GM23338 (cell line): ENCODE results near the gene NPLOC4. TPM values are rescaled to one million over a fixed set of nuclear protein-coding genes. Genes with fewer than 3 reads are reported as not detected.
A peak's percentile ranks its signal among the peaks of the same experiment; 100 is the strongest.

Experiments used
- ATAC-seq: fragments of 200-7000 bp; cut with Tn5 transposase; 3 replicates; pipeline ENCODE4 v1.9.1; 2020
- DNase-seq: peaks from one replicate; pipeline ENCODE4 v3.0.0-alpha.2; 2015; ENCODE audit warnings: low spot score
- H2AFZ ChIP-seq: fragments of 200-600 bp; sonication (generic); 2 replicates; pipeline ENCODE4 v1.8.0; 2016; ENCODE audit warnings: antibody characterized with exemption, mild to moderate bottlenecking, moderate library complexity
- H3F3A ChIP-seq: fragments of 200-600 bp; sonication (generic); replicated peaks from 2 replicates; pipeline ENCODE4 v1.8.0; 2017; ENCODE audit warnings: antibody characterized with exemption, mixed run types, low read depth
- H3K27ac ChIP-seq: fragments of 200-600 bp; sonication (generic); 2 replicates; pipeline ENCODE4 v1.6.1; 2016; ENCODE audit warnings: low read depth
- H3K27me3 ChIP-seq: fragments of 200-600 bp; sonication (generic); 2 replicates; pipeline ENCODE4 v1.8.0; 2016; ENCODE audit warnings: mild to moderate bottlenecking, mixed run types, moderate library complexity; ENCODE audit not compliant: insufficient read depth
- H3K36me3 ChIP-seq: fragments of 200-600 bp; sonication (generic); 2 replicates; pipeline ENCODE4 v1.8.0; 2016; ENCODE audit warnings: mild to moderate bottlenecking; ENCODE audit not compliant: insufficient read depth
- H3K4me1 ChIP-seq: fragments of 200-600 bp; sonication (generic); 2 replicates; pipeline ENCODE4 v1.8.0; 2016; ENCODE audit warnings: mild to moderate bottlenecking, moderate library complexity; ENCODE audit not compliant: insufficient read depth
- H3K4me2 ChIP-seq: fragments of 200-600 bp; sonication (generic); 2 replicates; pipeline ENCODE4 v1.7.1; 2017; ENCODE audit warnings: mixed run types
- H3K4me3 ChIP-seq: fragments of 200-600 bp; sonication (generic); 2 replicates; pipeline ENCODE4 v1.6.1; 2016; ENCODE audit warnings: mixed run types
- H3K79me2 ChIP-seq: fragments of 200-600 bp; sonication (generic); replicated peaks from 2 replicates; pipeline ENCODE4 v1.8.0; 2017; ENCODE audit warnings: mild to moderate bottlenecking; ENCODE audit not compliant: insufficient read depth
- H3K9me2 ChIP-seq: fragments of 200-600 bp; sonication (generic); 2 replicates; pipeline ENCODE4 v1.8.0; 2017; ENCODE audit not compliant: insufficient read depth
- H4K20me1 ChIP-seq: fragments of 200-600 bp; sonication (generic); replicated peaks from 2 replicates; pipeline ENCODE4 v1.8.0; 2017; ENCODE audit warnings: mild to moderate bottlenecking; ENCODE audit not compliant: insufficient read depth
- H3K27ac Mint-ChIP-seq: 2 replicates; pipeline ENCODE4 v1.8.0; 2020; ENCODE audit warnings: inconsistent platforms, mild to moderate bottlenecking, moderate library complexity, mixed read lengths
- H3K27me3 Mint-ChIP-seq: 3 replicates; pipeline ENCODE4 v1.8.0; 2022; ENCODE audit warnings: low read depth, mild to moderate bottlenecking, moderate library complexity, mixed read lengths, inconsistent platforms; ENCODE audit not compliant: insufficient read depth, poor library complexity
- H3K36me3 Mint-ChIP-seq: 3 replicates; pipeline ENCODE4 v1.8.0; 2021; ENCODE audit warnings: low read depth, mild to moderate bottlenecking, inconsistent platforms, moderate library complexity, mixed read lengths
- H3K4me1 Mint-ChIP-seq: 3 replicates; pipeline ENCODE4 v1.8.0; 2020; ENCODE audit warnings: mild to moderate bottlenecking, inconsistent platforms, mixed read lengths
- H3K4me3 Mint-ChIP-seq: 3 replicates; pipeline ENCODE4 v1.8.0; 2021; ENCODE audit warnings: moderate library complexity, mild to moderate bottlenecking, inconsistent platforms, mixed read lengths
- H3K9me3 Mint-ChIP-seq: 3 replicates; pipeline ENCODE4 v1.8.0; 2020; ENCODE audit warnings: moderate library complexity, mild to moderate bottlenecking, inconsistent platforms, mixed read lengths
- EZH2 ChIP-seq: fragments of 200-600 bp; sonication (generic); IDR thresholded peaks from one replicate; pipeline ENCODE4 v1.8.0; 2017; ENCODE audit warnings: antibody characterized with exemption, mild to moderate bottlenecking, low read depth; ENCODE audit not compliant: unreplicated experiment
- EZH2phosphoT487 ChIP-seq: fragments of 200-600 bp; sonication (generic); IDR thresholded peaks from one replicate; pipeline ENCODE4 v1.8.1; 2018; ENCODE audit warnings: antibody characterized with exemption; ENCODE audit not compliant: unreplicated experiment
- JUNB ChIP-seq: IDR thresholded peaks from one replicate; pipeline ENCODE4 v1.6.1; 2016; ENCODE audit warnings: antibody characterized with exemption; ENCODE audit not compliant: unreplicated experiment
- NANOG ChIP-seq: IDR thresholded peaks from 2 replicates; pipeline ENCODE4 v1.6.1; 2016; ENCODE audit warnings: antibody characterized with exemption, borderline replicate concordance
- POLR2AphosphoS5 ChIP-seq: IDR thresholded peaks from 2 replicates; pipeline ENCODE4 v1.6.1; 2016; ENCODE audit warnings: antibody characterized with exemption, low read depth
- STAT1 ChIP-seq: IDR thresholded peaks from one replicate; pipeline ENCODE4 v1.6.1; 2016; ENCODE audit warnings: antibody characterized with exemption; ENCODE audit not compliant: unreplicated experiment
- ZNF331 ChIP-seq: fragments of 250-450 bp; sonication (Bioruptor Pico); IDR thresholded peaks from 2 replicates; pipeline ENCODE4 v1.5.0; 2020; ENCODE audit warnings: low read depth, mild to moderate bottlenecking, moderate library complexity
- polyA plus RNA-seq: library from polyadenylated mRNA; unstranded; fragments of >200 nt; fragmentation: Nextera tagmentation; extraction: Ambion mirVana; gene quantifications from 2 replicates; pipeline ENCODE4 v1.2.1, GENCODE V29; 2016
- total RNA-seq: library from RNA; depleted of rRNA; stranded (reverse); fragments of >200 nt; shearing (Covaris generic); gene quantifications from 2 replicates; pipeline ENCODE4 v1.2.3, GENCODE V29; 2014
- TF ChIP-seq, protein P1 (sequence below), 2 experiments: fragments of 200-600 bp in 1 of 2; sonication (generic) in 1 of 2; conservative IDR thresholded peaks; 2 replicates each; pipeline versions ENCODE4 v1.5.1 to v1.6.1; 2016 to 2017; ENCODE audit warnings: antibody characterized with exemption in 2 of 2, low read depth in 2 of 2, mild to moderate bottlenecking in 2 of 2, moderate library complexity in 1 of 2
- TF ChIP-seq, protein P2 (sequence below): IDR thresholded peaks from 2 replicates; pipeline ENCODE4 v1.6.1; 2016; ENCODE audit warnings: antibody characterized with exemption
- TF ChIP-seq, protein P3 (sequence below): IDR thresholded peaks from one replicate; pipeline ENCODE4 v1.6.1; 2018; ENCODE audit warnings: antibody characterized with exemption; ENCODE audit not compliant: unreplicated experiment
- TF ChIP-seq, protein P4 (sequence below): fragments of 250-450 bp; sonication (Bioruptor Pico); IDR thresholded peaks from 2 replicates; pipeline ENCODE4 v1.5.0; 2020; ENCODE audit warnings: mild to moderate bottlenecking, moderate library complexity

Gene NPLOC4
- total and polyA plus RNA-seq, 2 experiments from 2014 or later = 24.1 to 79.1 TPM

DNA sequence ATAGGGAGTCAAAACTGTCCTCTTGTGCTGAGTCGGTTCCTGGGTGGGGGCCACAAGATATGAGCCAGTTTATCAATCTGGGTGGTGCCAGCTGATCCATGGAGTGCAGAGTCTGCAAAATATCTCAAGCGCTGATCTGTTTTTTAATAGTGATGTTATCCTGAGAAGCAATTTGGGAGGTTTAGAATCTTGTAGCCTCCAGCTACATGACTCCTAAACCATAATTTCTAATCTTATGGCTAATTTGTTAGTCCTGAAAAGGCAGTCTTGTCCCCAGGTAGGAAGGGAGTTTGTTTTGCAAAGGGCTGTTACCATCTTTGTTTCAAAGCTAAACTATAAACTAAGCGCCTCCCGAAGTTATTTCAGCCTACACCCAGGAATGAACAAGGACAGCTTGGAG lies 1.8 kb upstream of the NPLOC4 start:
- Mint-ChIP-seq H3K4me1 (peaks cover 9% of the 10 kb centered on the region), H3K27ac (no peak overlapping the region), H3K9me3 (no peaks in the 10 kb centered on the region; the same call in 1 of the 3 replicates), H3K4me3 (peak overlapping the region; percentile 44), H3K36me3 (peaks cover 8% of the 10 kb centered on the region; the same call in 2 of the 3 replicates), H3K27me3 (no peaks in the 10 kb centered on the region)
- DNase-seq (no peak), ATAC-seq (no peak)
- no peak overlapping the region for H3K4me3 ChIP-seq
- no peak overlapping the region for H3K27ac ChIP-seq
- peaks cover 29% of the 10 kb centered on the region for H3K79me2 ChIP-seq
- TF ChIP-seq ZNF331 (CRISPR knock-in tag) (no peak), NANOG (no peak), JUNB (no peak), STAT1 (no peak), EZH2phosphoT487 (no peak), POLR2AphosphoS5 (no peak), EZH2 (no peak)
- TF ChIP-seq, protein P1, sequence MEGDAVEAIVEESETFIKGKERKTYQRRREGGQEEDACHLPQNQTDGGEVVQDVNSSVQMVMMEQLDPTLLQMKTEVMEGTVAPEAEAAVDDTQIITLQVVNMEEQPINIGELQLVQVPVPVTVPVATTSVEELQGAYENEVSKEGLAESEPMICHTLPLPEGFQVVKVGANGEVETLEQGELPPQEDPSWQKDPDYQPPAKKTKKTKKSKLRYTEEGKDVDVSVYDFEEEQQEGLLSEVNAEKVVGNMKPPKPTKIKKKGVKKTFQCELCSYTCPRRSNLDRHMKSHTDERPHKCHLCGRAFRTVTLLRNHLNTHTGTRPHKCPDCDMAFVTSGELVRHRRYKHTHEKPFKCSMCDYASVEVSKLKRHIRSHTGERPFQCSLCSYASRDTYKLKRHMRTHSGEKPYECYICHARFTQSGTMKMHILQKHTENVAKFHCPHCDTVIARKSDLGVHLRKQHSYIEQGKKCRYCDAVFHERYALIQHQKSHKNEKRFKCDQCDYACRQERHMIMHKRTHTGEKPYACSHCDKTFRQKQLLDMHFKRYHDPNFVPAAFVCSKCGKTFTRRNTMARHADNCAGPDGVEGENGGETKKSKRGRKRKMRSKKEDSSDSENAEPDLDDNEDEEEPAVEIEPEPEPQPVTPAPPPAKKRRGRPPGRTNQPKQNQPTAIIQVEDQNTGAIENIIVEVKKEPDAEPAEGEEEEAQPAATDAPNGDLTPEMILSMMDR (conservative IDR thresholded peaks at IDR 0.05; ENCODE audit: low read depth in 2 of 2) = no peak
- TF ChIP-seq, protein P2, sequence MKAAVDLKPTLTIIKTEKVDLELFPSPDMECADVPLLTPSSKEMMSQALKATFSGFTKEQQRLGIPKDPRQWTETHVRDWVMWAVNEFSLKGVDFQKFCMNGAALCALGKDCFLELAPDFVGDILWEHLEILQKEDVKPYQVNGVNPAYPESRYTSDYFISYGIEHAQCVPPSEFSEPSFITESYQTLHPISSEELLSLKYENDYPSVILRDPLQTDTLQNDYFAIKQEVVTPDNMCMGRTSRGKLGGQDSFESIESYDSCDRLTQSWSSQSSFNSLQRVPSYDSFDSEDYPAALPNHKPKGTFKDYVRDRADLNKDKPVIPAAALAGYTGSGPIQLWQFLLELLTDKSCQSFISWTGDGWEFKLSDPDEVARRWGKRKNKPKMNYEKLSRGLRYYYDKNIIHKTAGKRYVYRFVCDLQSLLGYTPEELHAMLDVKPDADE = no peak
- TF ChIP-seq, protein P3, sequence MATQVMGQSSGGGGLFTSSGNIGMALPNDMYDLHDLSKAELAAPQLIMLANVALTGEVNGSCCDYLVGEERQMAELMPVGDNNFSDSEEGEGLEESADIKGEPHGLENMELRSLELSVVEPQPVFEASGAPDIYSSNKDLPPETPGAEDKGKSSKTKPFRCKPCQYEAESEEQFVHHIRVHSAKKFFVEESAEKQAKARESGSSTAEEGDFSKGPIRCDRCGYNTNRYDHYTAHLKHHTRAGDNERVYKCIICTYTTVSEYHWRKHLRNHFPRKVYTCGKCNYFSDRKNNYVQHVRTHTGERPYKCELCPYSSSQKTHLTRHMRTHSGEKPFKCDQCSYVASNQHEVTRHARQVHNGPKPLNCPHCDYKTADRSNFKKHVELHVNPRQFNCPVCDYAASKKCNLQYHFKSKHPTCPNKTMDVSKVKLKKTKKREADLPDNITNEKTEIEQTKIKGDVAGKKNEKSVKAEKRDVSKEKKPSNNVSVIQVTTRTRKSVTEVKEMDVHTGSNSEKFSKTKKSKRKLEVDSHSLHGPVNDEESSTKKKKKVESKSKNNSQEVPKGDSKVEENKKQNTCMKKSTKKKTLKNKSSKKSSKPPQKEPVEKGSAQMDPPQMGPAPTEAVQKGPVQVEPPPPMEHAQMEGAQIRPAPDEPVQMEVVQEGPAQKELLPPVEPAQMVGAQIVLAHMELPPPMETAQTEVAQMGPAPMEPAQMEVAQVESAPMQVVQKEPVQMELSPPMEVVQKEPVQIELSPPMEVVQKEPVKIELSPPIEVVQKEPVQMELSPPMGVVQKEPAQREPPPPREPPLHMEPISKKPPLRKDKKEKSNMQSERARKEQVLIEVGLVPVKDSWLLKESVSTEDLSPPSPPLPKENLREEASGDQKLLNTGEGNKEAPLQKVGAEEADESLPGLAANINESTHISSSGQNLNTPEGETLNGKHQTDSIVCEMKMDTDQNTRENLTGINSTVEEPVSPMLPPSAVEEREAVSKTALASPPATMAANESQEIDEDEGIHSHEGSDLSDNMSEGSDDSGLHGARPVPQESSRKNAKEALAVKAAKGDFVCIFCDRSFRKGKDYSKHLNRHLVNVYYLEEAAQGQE = no peak
- TF ChIP-seq, protein P4, sequence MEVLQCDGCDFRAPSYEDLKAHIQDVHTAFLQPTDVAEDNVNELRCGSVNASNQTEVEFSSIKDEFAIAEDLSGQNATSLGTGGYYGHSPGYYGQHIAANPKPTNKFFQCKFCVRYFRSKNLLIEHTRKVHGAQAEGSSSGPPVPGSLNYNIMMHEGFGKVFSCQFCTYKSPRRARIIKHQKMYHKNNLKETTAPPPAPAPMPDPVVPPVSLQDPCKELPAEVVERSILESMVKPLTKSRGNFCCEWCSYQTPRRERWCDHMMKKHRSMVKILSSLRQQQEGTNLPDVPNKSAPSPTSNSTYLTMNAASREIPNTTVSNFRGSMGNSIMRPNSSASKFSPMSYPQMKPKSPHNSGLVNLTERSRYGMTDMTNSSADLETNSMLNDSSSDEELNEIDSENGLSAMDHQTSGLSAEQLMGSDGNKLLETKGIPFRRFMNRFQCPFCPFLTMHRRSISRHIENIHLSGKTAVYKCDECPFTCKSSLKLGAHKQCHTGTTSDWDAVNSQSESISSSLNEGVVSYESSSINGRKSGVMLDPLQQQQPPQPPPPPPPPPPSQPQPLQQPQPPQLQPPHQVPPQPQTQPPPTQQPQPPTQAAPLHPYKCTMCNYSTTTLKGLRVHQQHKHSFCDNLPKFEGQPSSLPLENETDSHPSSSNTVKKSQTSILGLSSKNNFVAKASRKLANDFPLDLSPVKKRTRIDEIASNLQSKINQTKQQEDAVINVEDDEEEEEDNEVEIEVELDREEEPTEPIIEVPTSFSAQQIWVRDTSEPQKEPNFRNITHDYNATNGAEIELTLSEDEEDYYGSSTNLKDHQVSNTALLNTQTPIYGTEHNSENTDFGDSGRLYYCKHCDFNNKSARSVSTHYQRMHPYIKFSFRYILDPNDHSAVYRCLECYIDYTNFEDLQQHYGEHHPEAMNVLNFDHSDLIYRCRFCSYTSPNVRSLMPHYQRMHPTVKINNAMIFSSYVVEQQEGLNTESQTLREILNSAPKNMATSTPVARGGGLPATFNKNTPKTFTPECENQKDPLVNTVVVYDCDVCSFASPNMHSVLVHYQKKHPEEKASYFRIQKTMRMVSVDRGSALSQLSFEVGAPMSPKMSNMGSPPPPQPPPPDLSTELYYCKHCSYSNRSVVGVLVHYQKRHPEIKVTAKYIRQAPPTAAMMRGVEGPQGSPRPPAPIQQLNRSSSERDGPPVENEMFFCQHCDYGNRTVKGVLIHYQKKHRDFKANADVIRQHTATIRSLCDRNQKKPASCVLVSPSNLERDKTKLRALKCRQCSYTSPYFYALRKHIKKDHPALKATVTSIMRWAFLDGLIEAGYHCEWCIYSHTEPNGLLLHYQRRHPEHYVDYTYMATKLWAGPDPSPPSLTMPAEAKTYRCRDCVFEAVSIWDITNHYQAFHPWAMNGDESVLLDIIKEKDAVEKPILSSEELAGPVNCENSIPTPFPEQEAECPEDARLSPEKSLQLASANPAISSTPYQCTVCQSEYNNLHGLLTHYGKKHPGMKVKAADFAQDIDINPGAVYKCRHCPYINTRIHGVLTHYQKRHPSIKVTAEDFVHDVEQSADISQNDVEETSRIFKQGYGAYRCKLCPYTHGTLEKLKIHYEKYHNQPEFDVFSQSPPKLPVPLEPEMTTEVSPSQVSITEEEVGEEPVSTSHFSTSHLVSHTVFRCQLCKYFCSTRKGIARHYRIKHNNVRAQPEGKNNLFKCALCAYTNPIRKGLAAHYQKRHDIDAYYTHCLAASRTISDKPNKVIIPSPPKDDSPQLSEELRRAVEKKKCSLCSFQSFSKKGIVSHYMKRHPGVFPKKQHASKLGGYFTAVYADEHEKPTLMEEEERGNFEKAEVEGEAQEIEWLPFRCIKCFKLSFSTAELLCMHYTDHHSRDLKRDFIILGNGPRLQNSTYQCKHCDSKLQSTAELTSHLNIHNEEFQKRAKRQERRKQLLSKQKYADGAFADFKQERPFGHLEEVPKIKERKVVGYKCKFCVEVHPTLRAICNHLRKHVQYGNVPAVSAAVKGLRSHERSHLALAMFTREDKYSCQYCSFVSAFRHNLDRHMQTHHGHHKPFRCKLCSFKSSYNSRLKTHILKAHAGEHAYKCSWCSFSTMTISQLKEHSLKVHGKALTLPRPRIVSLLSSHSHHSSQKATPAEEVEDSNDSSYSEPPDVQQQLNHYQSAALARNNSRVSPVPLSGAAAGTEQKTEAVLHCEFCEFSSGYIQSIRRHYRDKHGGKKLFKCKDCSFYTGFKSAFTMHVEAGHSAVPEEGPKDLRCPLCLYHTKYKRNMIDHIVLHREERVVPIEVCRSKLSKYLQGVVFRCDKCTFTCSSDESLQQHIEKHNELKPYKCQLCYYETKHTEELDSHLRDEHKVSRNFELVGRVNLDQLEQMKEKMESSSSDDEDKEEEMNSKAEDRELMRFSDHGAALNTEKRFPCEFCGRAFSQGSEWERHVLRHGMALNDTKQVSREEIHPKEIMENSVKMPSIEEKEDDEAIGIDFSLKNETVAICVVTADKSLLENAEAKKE (CRISPR knock-in tag) = no peak
- H3K4me1 ChIP-seq = peaks cover 7% of the 10 kb centered on the region
- H3F3A ChIP-seq = peaks cover 10% of the 10 kb centered on the region; the same call in 1 of the 2 replicates
- H3K36me3 ChIP-seq = no peaks in the 10 kb centered on the region
- no peak overlapping the region for H2AFZ ChIP-seq
- peaks cover 15% of the 10 kb centered on the region for H4K20me1 ChIP-seq
- no peaks in the 10 kb centered on the region for H3K9me2 ChIP-seq
- H3K4me2 ChIP-seq = no peak overlapping the region
- H3K27me3 ChIP-seq = no peaks in the 10 kb centered on the region
